ENCODE results near the gene PLD1. TPM values are rescaled to one million over a fixed set of nuclear protein-coding genes. Genes with fewer than 3 reads are reported as not detected.

PLD1 gene
- total RNA-seq, 1 donor from 2014 or later, result 25.4 TPM

GRCh38 chr3:171789759-171790505, 20.4 kb downstream of the PLD1 start:
- Histone ChIP-seq H3K4me1 (peaks cover 2% of the 10 kb centered on the region), H3K27me3 (no peaks in the 10 kb centered on the region), H3K9me3 (no peaks in the 10 kb centered on the region), H3K27ac (no peak overlapping the region), H3K4me3 (no peak overlapping the region), H3K36me3 (no peaks in the 10 kb centered on the region)
- no peak for DNase-seq
- ATAC-seq, result no peak
- no peak for TF ChIP-seq CTCF (IDR thresholded peaks at IDR 0.05)
- intact Hi-C loops (cut with DNase I), result no loop called here

- DNase-seq, result no peak
- intact Hi-C loops (cut with DNase I), result no loop called here
- ATAC-seq, result no peak
- no peaks in the 10 kb centered on the region for H3K27me3 ChIP-seq
- no peak for TF ChIP-seq CTCF (IDR thresholded peaks at IDR 0.05)
- H3K9me3 ChIP-seq, result no peaks in the 10 kb centered on the region
- H3K4me3 ChIP-seq, result no peak overlapping the region
- peaks cover 2% of the 10 kb centered on the region for H3K4me1 ChIP-seq
- no peaks in the 10 kb centered on the region for H3K36me3 ChIP-seq
- H3K27ac ChIP-seq, result no peak overlapping the region
Measured at GRCh38 chr3:171788546-171789351, 21.5 kb downstream of the PLD1 start.

GRCh38 chr3:171786997-171787396, 23.3 kb downstream of the PLD1 start:
- intact Hi-C loops (cut with DNase I), result no loop called here
- TF ChIP-seq CTCF (IDR thresholded peaks at IDR 0.05), result no peak
- H3K27me3 ChIP-seq, result no peaks in the 10 kb centered on the region
- no peak for ATAC-seq
- no peaks in the 10 kb centered on the region for H3K9me3 ChIP-seq
- H3K27ac ChIP-seq, result no peak overlapping the region
- H3K4me3 ChIP-seq, result no peak overlapping the region
- no peak for DNase-seq
- no peaks in the 10 kb centered on the region for H3K4me1 ChIP-seq
- no peaks in the 10 kb centered on the region for H3K36me3 ChIP-seq

GRCh38 chr3:171784937-171785336, 25.3 kb downstream of the PLD1 start:
- H3K27me3 ChIP-seq, result no peaks in the 10 kb centered on the region
- H3K9me3 ChIP-seq, result no peaks in the 10 kb centered on the region
- H3K36me3 ChIP-seq, result no peaks in the 10 kb centered on the region
- no peaks in the 10 kb centered on the region for H3K4me1 ChIP-seq
- ATAC-seq (no peak), DNase-seq (no peak)
- no peak overlapping the region for H3K4me3 ChIP-seq
- H3K27ac ChIP-seq, result no peak overlapping the region
- no peak for TF ChIP-seq CTCF (IDR thresholded peaks at IDR 0.05)
- intact Hi-C loops (cut with DNase I), result no loop called here

- intact Hi-C loops (cut with DNase I), result no loop called here
- ATAC-seq, result no peak
Measured at GRCh38 chr3:171784387-171784786, 25.9 kb downstream of the PLD1 start.

More at GRCh38 chr3:171784387-171784786, 25.9 kb downstream of the PLD1 start:
- H3K27ac ChIP-seq, result no peak overlapping the region
- H3K9me3 ChIP-seq, result no peaks in the 10 kb centered on the region
- no peak overlapping the region for H3K4me3 ChIP-seq
- H3K36me3 ChIP-seq, result no peaks in the 10 kb centered on the region
- TF ChIP-seq CTCF (IDR thresholded peaks at IDR 0.05), result no peak
- DNase-seq, result no peak
- no peaks in the 10 kb centered on the region for H3K4me1 ChIP-seq
- no peaks in the 10 kb centered on the region for H3K27me3 ChIP-seq

Data from upper lobe of right lung (tissue), 1 donor.